NCI-H2196 (cell line): Measurements from ENCODE around the gene LIN28B.

Experiments used
- DNase-seq: peaks from one replicate; lab custom pipeline; 2025; ENCODE audit not compliant: unreplicated experiment; lab: John Stamatoyannopoulos, UW

Gene LIN28B

GRCh38 chr6:105107207-105107606 lies 150.3 kb downstream of the LIN28B start:
- DNase-seq, result no peak

GRCh38 chr6:105108631-105109262 lies 151.8 kb downstream of the LIN28B start:
- no peak for DNase-seq

- no peak for DNase-seq
Measured at GRCh38 chr6:105109955-105110895, 153.3 kb downstream of the LIN28B start.

- DNase-seq, result no peak
Measured at GRCh38 chr6:105111105-105111504, 154.2 kb downstream of the LIN28B start.

GRCh38 chr6:105111871-105112270 lies 155.0 kb downstream of the LIN28B start:
- no peak for DNase-seq

- DNase-seq, result no peak
Measured at GRCh38 chr6:105112577-105112976, 155.7 kb downstream of the LIN28B start.

- no peak for DNase-seq
Measured at GRCh38 chr6:105113422-105113821, 156.5 kb downstream of the LIN28B start.

- DNase-seq, result no peak
Measured at GRCh38 chr6:105116150-105116549, 159.2 kb downstream of the LIN28B start.

GRCh38 chr6:105120570-105120969 lies 163.7 kb downstream of the LIN28B start:
- DNase-seq, result no peak

GRCh38 chr6:105121981-105122380 lies 165.1 kb downstream of the LIN28B start:
- no peak for DNase-seq

GRCh38 chr6:105122717-105123116 lies 165.8 kb downstream of the LIN28B start:
- DNase-seq, result no peak
